A549 treated with dexamethasone at 1 μM for 4 hours (cell line): ENCODE results near the gene DEK. TPM values are rescaled to one million over a fixed set of nuclear protein-coding genes. Genes with fewer than 3 reads are reported as not detected.

ENCODE experiments used
- total RNA-seq: library from RNA; stranded (reverse); fragments of 200-300 nt; extraction: Qiagen RNA extraction; gene quantifications from 5 replicates; pipeline ENCODE4 v1.2.3, GENCODE V29; 2022

The DEK gene, protein sequence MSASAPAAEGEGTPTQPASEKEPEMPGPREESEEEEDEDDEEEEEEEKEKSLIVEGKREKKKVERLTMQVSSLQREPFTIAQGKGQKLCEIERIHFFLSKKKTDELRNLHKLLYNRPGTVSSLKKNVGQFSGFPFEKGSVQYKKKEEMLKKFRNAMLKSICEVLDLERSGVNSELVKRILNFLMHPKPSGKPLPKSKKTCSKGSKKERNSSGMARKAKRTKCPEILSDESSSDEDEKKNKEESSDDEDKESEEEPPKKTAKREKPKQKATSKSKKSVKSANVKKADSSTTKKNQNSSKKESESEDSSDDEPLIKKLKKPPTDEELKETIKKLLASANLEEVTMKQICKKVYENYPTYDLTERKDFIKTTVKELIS
- total RNA-seq, result 77.4 to 95.0 TPM (median 92.2 TPM) in 5 replicates

GRCh38 chr6:18264219-18264922 lies at the start of gene DEK:
Gene DEK, minus strand, starts transcription at chr6:18264530. Its CDS starts 543 bp downstream, at chr6:18263987.

Other genes with a start within 250 kb of the DEK start
- gene NHLRC1, start 141.9 kb downstream of the DEK start, total RNA-seq, result 1.2 to 1.9 TPM (median 1.6 TPM) in 5 replicates
- gene TPMT, start 109.5 kb downstream of the DEK start, total RNA-seq, result 5.7 to 6.5 TPM (median 6.1 TPM) in 5 replicates
- 6.5 to 9.5 TPM (median 8.6 TPM) in 5 replicates for gene KDM1B, start 109.1 kb downstream of the DEK start, total RNA-seq
- 0.15 to 0.51 TPM (median 0.29 TPM) in 5 replicates for gene RNF144B, start 122.8 kb upstream of the DEK start, total RNA-seq